ENCODE results near the gene SLC29A3.
A peak's percentile ranks its signal among the peaks of the same experiment; 100 is the strongest.
"Not testable (repeated sequence)": the region's sequence is repeated elsewhere in the genome, so short reads cannot be mapped to it uniquely, and the experiment has no call there.

SLC29A3 gene

DNA sequence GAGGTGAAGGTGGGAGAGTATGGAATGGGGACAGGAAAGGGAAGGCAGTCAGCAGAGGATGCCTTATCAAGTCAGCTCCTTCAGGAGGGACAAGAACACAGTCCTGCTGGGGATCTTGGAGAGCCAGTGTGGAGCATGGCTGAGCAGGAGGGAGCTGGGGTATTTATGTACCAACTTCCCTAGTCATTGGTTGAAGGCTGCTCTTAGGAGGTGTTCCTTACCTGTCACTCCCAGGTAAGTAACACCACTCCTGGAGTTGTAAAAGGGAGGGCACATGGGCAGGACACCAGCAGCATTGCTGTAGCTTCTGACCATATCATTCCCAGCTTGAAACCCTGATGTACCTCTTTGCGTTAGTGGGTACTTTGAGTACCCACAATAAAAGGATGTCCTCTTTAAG, 29.8 kb downstream of the SLC29A3 start:
- no peak for DNase-seq

DNA sequence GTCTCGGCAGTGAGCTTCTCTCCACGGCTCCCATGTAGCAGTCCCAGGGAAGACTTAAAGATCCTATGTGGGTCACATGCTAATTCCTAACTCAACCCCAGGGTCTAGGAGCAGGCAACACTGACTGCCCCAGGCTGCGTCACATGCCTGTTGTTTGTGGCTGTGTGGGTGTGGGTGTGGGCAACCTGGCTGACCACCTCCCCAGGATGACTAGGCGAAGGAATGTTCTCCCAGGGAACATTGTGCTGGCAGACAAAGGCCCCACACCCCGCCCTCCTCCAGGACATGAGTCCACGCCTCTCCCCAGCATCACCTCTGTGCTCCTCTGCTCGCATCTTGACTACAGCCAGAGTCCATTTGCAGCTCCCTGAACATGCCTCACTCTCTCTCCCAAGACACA, 30.3 kb downstream of the SLC29A3 start:
- DNase-seq, result no peak

DNA sequence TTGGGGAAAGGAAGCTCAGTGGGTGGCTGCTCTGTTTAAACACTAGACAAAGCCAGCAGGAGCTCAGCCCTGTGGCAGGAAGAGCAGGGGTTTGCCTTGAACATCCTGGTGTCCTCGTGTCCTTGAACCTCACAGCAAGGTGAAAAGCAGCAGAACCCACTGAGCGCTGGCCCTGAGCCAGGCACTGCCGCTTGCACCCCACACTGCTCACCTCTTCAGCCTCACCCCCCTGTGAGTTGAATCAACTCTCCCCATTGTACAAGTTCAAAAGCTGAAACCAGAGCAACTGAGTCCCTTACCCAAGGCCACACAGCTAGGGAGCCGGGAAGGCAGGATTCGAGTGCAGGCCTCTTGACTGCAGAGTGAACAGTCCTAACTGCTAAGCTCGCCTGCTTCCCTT, 32.0 kb downstream of the SLC29A3 start:
- DNase-seq, result no peak

DNA sequence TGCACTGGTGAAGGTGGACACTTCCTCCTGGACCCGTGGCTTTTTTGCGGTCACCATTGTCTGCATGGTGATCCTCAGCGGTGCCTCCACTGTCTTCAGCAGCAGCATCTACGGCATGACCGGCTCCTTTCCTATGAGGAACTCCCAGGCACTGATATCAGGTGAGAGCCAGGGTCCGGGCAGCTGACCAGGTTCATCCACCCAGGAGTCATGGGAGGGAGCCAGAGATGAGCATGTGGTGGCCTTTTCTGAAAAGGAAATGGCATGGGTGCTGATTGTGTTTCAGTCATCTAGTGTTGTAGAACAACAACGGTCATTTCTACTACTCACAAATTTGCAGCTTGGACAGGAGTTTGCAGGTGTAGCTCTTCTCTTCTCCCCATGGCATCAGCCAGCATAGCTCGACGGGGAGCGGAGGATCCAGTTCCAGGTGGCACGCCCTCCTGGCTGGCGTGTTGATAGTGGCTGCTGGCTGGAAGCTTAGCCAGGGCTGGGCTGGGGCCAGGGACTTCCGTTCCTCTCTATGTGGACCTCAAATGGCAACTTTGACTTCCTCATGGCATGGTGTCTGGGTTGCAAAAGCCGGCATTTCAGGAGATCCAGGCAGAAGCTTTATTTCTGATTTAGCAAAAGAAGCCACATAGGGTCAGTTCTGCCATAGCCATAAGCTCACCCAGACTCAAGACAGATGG, 32.7 kb downstream of the SLC29A3 start:
- no peak for DNase-seq

DNA sequence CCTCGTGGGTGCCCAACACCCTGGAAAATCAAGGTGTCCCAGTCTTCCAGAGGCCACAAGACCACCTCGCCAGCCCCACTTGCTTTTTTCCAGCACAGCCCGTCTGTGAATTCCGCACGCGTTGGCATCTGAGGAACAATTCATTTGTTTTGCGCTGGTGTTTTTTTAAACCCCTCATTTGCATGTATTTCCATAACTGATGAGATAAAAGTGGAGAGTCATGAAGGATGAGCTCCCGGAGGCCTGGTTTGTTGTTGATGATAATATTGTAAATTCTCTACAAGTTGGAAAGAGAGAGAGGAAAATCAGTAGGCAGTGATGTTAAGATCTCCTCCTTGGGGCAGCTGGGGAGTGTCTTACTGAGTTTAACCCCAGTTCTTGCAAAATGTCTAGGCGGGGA, 34.6 kb downstream of the SLC29A3 start:
- no peak for DNase-seq

DNA sequence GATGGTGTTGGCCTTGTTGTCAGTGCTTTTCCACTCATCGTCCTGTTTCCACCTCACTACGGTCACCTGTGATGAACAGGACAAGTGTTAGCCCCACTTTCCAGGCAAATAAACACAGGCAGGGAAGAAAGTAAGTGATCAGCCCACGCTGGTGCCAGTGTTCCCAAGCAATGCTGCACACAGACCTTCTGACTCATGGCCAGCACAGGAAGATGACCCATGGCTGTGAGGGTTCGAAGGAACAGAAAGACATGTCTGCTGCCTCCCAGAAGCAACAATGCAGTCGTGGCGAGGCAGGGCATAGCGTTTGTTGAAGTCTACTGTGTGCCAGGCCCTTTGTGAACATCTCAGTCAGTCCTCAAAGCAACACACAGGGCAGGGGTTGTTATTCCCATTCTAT, 35.7 kb downstream of the SLC29A3 start:
- DNase-seq, result no peak

DNA sequence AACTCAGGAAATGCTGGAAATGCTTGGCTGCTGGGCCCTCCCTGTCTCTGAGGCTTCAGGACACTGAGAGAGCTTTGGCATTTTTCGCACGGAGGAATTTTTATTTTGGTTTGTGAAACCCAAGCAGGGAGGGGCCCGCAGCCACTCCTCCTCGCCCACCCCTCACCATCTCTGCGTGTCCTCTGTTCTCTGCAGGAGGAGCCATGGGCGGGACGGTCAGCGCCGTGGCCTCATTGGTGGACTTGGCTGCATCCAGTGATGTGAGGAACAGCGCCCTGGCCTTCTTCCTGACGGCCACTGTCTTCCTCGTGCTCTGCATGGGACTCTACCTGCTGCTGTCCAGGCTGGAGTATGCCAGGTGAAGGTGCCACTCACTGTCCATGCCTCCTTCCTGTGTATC, 36.8 kb downstream of the SLC29A3 start:
- DNase-seq, result no peak

DNA sequence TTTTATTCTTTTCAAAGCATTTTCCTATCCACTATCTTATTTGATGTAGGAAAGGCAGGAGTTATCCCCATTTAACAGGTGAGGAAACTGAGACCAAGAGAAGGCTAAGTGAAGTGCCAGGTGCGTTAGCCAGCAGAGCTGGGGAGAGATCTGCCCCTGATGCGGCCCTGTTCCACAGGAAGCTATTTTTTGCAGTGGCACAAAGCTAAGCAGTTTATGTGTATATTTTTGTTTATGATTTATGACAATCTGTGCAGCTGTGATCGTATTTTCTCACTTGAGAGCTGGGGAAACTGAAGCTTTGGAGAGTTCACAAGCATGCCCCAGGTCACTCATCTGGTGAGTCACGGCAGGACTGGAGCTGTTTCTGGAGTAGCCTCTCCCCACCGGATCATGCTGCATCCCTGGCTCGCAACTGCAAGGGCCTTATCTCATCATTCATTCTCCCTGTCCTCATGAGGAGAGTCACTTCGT, 38.8 kb downstream of the SLC29A3 start:
- no peak for DNase-seq

DNA sequence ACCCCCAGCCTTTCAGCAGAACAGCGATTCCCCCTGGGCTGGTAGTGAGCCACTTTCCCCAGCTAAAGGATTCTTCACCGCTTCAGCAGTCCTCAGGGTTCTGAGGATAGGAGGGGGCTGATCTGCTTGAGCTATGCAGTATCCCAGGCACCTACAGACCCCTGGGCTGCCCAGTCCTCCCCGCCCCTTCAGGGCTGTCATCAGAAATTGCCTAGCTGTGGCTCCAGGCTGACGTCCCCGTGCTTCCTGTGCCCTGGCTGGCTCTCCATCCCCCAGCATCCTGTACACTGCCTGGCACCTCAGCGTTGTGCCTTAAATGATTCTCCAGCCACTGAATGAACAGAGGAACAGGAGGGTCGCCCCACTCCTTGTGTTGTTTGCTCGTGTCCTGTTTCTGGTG, 39.2 kb downstream of the SLC29A3 start:
- DNase-seq, result no peak

DNA sequence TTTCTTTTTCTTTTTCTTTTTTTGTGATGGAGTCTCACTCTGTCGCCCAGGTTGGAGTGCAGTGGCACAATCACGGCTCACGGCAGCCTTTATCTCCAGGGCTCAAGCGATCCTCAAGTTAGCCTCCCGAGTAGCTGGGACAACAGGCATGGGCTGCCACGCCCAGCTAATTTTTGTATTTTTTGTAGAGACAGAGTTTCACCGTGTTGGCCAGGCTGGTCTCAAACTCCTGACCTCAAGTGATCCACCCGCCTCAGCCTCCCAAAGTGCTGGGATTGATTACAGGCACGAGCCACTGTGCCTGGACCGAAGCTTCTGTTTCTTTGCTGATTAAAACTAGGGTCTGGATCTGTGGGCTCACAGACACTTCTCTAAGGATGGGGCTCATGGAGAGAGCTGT, 39.8 kb downstream of the SLC29A3 start:
- DNase-seq, result not testable (repeated sequence)

DNA sequence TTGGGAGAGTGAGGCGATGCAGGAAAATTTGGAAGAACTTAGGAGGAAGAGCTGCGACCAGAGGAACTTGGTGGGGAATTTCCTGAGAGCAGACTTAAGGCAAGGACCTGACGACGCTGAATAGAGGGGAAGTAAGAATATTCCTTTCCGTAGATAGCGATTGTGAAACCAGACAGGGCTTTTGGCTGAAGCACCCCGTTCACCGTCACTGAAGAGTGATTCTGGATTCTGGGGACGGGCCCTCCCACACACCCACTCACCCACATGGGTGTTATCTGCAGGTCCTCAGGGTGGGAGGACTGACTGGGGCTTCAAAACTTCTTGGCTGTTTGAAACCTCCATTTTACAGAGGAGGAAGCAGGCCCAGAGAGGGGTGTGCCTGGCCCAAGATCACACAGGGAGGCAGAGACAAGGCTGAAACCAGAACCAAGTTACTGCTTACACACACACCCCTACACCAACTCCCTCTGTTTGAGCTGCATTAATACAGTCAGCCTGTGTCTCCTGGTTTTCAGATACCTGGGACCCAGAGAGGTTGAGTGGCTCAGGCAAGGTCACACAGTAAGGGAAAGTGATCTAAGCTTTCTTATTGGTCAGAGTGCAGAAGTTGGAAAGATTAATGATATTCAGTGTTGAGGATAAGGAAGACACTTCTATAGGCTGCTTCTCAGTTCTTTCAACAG, 40.4 kb downstream of the SLC29A3 start:
- peak in 1 of 2 donors; percentile 44 for DNase-seq

DNA sequence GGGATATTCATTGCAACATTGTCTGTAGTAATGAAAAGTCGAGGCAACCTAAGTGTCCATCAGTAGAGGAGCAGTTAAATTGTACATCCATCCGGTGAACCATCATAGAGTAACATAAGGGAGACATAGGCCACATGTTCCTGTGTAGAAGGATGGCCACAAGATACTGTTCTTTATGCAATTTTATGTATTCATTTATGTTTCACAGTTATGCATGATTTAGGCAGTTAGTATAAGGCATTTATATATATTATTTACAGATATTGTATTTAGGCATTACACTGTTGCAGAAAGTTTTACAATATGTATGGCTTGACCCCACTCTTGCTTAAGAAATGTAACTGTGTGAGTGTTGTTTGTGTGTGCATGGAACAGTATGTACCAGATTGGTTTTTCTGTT, 41.7 kb downstream of the SLC29A3 start:
- DNase-seq, result no peak

DNA sequence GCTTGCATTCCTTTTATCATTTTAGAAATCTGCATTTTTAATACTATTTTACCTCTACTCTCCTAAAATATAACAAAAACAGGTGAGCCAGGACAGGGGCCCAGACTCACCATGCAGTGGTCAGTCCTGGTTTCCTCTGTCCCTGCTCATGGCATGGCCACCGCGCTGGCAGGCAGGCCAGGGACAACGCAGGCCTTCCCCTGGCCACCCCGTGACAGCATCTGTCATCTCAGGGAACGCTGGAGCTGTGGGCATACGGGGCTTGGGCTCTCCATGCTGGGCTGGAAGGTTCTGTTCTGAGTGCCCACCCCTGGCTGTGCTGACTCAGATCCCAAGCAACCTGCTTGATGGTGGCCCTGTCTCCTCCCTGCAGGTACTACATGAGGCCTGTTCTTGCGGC, 42.5 kb downstream of the SLC29A3 start:
- DNase-seq, result no peak

DNA sequence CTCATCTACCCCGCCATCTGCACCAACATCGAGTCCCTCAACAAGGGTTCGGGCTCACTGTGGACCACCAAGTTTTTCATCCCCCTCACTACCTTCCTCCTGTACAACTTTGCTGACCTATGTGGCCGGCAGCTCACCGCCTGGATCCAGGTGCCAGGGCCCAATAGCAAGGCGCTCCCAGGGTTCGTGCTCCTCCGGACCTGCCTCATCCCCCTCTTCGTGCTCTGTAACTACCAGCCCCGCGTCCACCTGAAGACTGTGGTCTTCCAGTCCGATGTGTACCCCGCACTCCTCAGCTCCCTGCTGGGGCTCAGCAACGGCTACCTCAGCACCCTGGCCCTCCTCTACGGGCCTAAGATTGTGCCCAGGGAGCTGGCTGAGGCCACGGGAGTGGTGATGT, 43.1 kb downstream of the SLC29A3 start:
- DNase-seq, result no peak

DNA sequence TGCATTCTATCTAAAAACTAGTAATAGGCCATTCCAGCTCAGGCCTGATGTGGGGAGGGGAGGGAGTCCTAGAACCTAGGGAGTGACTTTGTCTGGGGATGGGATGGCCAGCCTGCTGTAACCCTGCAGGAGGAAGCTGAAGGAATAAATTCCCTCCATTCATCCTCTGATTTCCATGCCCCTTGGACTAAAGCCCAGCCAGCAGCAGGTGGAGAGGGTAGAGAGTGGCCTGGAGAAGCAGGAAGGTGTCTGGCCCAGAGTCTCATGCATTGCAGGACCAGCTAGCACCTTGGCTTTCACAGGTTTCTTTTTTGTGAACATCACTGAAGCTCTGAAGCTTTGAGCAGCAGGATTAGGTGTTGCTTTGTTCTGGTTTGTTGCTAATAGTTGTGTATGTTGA, 44.9 kb downstream of the SLC29A3 start:
- no peak for DNase-seq

DNA sequence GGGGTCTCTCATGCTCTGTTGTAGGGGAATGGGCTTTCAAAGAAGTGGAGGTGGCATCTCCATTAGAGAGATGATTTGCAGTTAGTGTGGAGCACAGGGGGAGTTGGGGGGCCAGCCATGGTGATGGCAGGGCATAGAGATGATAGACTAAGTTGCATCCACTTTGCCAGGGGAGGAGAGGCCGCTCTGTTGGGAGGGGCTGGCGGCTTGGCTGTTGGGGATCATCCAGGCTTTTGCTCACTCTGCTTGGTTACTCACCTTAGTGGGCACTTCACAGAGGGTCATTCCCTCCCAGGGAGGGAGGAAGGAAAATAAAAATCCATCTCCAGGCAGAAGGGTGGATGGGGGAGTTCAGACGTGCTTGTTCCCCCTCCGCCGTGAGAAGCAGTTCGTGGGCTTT, 46.3 kb downstream of the SLC29A3 start:
- DNase-seq, result no peak

DNA sequence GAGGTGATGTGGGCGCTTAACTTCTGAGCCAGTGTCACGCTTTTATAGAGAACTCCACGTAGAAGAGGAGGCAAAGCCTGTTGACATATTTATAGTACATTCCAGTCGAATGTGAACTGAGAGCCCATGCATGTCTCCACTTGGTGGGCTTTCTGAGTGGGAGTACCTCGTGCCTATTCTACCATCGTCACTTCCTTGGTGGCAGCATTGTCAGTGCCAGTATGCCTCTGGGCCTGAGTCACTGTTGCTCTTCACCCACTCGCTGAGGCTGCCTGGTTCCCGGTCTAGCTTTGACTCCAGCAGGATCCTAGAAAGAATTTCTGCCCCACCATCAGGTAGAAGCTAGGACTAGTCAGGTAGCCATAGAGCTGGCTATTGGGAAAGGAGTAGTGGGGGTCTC, 47.6 kb downstream of the SLC29A3 start:
- DNase-seq, result no peak

DNA sequence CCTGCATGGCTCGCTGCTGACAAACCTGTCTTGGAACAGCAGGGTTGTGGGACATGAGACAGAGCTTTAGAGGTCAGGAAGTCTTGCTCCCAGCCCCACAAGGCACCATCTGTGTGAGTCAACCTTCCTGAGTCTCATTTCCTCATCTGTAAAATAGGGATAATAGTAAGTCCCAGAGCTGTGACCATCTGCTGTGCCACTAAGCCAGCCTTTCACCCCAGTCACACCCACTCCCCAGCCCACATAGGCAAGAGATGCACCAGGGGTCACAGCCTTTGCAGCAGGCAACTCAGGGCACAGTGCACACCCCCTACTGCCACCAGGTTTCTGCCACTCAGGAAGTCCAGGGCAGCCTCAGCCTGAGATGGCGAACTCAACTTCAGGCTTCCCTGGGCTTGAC, 48.2 kb downstream of the SLC29A3 start:
- DNase-seq, result peak in 1 of 2 donors; percentile 39

DNA sequence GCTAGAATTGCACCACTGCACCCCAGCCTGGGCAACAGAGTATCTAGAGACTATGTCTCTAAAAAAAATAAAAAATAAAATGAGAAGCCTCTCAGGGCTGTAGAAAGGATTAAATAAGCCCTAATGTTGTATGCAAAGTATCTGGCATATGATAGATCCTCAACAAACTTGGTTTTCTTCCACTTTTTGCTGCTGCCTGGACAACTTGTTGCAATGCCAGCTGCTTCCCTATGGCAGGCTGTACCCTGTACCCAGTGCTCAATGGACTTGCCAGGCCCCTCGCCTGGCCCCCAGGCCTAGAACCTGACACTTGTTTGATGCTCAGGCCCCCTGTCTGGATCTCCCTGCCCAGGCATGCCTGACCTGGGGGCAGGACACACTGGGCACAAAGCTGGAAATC, 49.1 kb downstream of the SLC29A3 start:
- DNase-seq, result no peak

DNA sequence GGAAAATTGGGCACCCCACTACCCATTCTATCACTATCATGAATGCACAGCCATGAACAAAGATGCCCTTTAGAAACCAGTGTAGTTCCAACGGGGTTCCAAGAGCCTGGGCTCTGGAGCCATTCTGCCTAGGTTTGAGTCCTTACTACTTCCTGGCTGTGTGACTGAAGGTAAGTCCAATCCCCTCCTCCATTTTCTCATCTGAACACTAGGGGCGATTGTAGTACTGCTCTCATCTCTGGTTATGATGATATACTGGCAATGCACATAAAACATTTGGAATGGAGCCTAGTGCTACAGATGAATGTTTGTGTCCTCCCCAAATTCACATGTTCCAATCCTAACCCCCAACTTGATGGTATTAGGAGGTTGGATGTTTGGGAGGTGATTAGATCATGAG, 49.6 kb downstream of the SLC29A3 start:
- DNase-seq, result no peak

DNA sequence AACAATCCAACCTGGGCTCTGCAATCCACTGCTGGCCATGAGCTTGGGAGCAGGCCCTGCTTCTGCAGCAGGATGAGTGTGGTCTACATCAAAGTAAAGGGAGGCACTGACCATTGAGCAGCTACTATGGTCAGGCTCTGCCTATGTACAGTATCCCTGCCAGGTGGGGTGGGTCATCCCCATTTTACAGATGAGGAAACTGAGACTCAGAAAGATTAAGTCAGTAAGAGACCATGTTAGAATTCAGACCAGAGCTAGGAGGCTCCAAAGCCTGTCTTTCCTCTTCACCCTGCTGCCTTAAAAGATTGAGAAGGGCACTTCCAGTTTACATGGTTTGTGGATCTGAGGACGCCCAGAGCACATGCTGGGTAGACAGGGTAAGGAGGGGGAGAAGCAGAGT, 50.5 kb downstream of the SLC29A3 start:
- no peak for DNase-seq

DNA sequence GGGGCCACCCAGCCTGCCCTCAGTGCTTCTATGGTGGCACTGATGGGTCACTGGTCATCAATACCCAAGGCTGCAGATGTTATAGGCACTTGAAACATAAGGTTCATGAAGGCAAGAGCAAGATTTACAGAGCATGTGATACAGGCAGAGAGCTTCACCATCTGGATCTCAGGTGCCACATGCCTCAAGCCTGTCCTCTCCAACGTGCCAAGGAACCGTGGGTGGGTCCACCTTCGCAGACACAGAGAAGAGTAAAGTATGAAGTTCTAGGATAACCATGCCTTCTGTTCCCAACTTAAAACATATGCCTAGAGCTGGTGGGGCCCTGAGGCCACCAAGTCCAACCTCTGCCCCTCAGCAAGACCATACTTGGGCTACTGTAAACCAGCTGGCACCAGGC, 51.0 kb downstream of the SLC29A3 start:
- no peak for DNase-seq

DNA sequence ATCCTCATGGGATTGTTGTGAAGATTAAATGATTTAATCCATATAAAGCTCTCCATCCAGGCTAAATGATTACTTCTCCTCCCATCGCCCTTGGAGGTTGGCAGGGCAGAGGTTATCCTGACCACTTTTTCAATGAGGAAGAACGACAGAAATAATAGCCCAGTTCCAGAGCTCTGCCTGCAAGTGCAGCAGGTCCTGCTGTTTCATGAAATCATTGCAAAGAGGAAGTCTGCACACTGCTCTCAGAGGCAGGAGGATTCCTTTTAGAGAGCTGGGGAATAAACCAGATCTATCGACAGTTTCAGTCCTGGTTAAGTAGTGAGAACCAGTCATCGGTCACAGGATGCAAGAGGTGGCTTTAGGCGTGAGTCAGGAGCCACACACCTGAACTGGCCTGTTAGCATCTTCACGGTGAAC, 52.7 kb downstream of the SLC29A3 start:
- no peak for DNase-seq

DNA sequence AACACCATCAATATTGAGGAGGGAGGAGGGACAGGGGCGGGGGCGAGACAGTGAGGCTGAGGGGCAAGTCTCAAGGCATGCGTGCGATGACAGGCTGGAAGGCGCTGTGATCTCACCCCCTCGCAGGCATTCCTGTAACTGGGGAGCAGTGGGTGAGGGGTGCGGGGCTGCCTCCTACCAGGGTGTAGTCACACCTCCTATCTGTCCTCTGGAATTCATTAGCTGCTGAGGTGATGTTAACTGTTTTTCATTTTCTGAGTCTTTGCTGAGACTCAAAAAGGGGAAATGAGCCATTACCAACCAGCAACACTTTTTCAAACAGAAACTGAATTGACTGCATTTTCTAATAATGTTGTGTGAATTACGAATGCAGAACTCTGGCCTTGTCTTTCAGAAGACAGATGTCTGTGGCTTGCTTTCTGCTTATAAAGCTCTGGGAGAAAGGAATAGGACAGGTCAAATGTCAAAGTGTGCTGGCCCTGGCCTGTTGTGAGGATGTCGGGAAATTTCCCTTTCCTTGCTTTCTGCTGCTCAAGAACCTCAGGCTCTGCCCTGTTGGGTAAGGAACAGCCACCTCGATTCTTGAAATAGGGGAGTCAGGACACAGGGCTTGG, 53.9 kb downstream of the SLC29A3 start:
- no peak for DNase-seq

Measured in CD4-positive, alpha-beta T cell treated with Interleukin-1 beta for 1 hour (primary cell).